Astrocyte (in vitro differentiated cells and primary cell): ENCODE data around the gene FOLR2. TPM values are rescaled to one million over a fixed set of nuclear protein-coding genes. Genes with fewer than 3 reads are reported as not detected.

Experiments
- DNase-seq: peaks from one replicate; pipeline ENCODE4 v3.0.0-alpha.2; 2010; ENCODE audit warnings: low read depth
- FAIRE-seq: peaks from 2 replicates; lab custom pipeline; 2011; peaks lifted over from hg19 to GRCh38; lab: Jason Lieb, UNC
- H2AFZ ChIP-seq: 2 replicates; pipeline ENCODE4 v1.6.0; 2012; ENCODE audit warnings: low read depth, low read length, inconsistent platforms
- H3K27ac ChIP-seq: 2 replicates; pipeline ENCODE4 v1.5.1; 2011; ENCODE audit warnings: low read depth, low read length, inconsistent platforms
- H3K27me3 ChIP-seq: 2 replicates; pipeline ENCODE4 v1.6.0; 2011; ENCODE audit warnings: low read length, inconsistent platforms; ENCODE audit not compliant: insufficient read depth
- H3K36me3 ChIP-seq: 2 replicates; pipeline ENCODE4 v1.5.1; 2011; ENCODE audit warnings: low read length, inconsistent platforms; ENCODE audit not compliant: insufficient read depth
- H3K4me1 ChIP-seq: 2 replicates; pipeline ENCODE4 v1.5.1; 2011; ENCODE audit warnings: low read length, inconsistent platforms; ENCODE audit not compliant: insufficient read depth
- H3K4me2 ChIP-seq: 2 replicates; pipeline ENCODE4 v1.6.0; 2012; ENCODE audit warnings: low read length, inconsistent platforms
- H3K4me3 ChIP-seq: 2 replicates; pipeline ENCODE4 v1.5.1; 2011; ENCODE audit warnings: low read depth, mild to moderate bottlenecking, low read length, inconsistent platforms; ENCODE audit not compliant: insufficient read depth
- H3K79me2 ChIP-seq: 2 replicates; pipeline ENCODE4 v1.6.0; 2012; ENCODE audit warnings: mild to moderate bottlenecking, low read length, inconsistent platforms; ENCODE audit not compliant: insufficient read depth
- H3K9ac ChIP-seq: 2 replicates; pipeline ENCODE4 v1.6.0; 2012; ENCODE audit warnings: mild to moderate bottlenecking, low read length, inconsistent platforms
- H3K9me3 ChIP-seq: 2 replicates; pipeline ENCODE4 v1.5.1; 2012; ENCODE audit warnings: low read depth, mild to moderate bottlenecking, low read length, inconsistent platforms; ENCODE audit not compliant: insufficient read depth
- H4K20me1 ChIP-seq: 2 replicates; pipeline ENCODE4 v1.6.0; 2012; ENCODE audit warnings: low read length, inconsistent platforms; ENCODE audit not compliant: insufficient read depth
- H3K27ac Mint-ChIP-seq: one replicate; pipeline ENCODE4 v1.8.0; 2021; ENCODE audit warnings: mild to moderate bottlenecking, mixed read lengths; ENCODE audit not compliant: unreplicated experiment
- H3K27me3 Mint-ChIP-seq: one replicate; pipeline ENCODE4 v1.8.0; 2021; ENCODE audit warnings: low read depth, mixed read lengths; ENCODE audit not compliant: unreplicated experiment
- H3K36me3 Mint-ChIP-seq: one replicate; pipeline ENCODE4 v1.8.0; 2021; ENCODE audit warnings: low read depth, mixed read lengths; ENCODE audit not compliant: unreplicated experiment
- H3K4me1 Mint-ChIP-seq: one replicate; pipeline ENCODE4 v1.8.0; 2021; ENCODE audit warnings: low read depth, mixed read lengths; ENCODE audit not compliant: unreplicated experiment
- H3K4me3 Mint-ChIP-seq: one replicate; pipeline ENCODE4 v1.8.0; 2021; ENCODE audit warnings: mild to moderate bottlenecking, moderate library complexity, mixed read lengths; ENCODE audit not compliant: unreplicated experiment
- H3K9me3 Mint-ChIP-seq: one replicate; pipeline ENCODE4 v1.8.0; 2021; ENCODE audit warnings: mild to moderate bottlenecking, mixed read lengths; ENCODE audit not compliant: unreplicated experiment
- EZH2 ChIP-seq: IDR thresholded peaks from 2 replicates; pipeline ENCODE4 v1.6.1; 2012; ENCODE audit warnings: mild to moderate bottlenecking, low read length, inconsistent platforms; ENCODE audit not compliant: insufficient read depth
- total RNA-seq: library from RNA; stranded (reverse); gene quantifications from 2 replicates; pipeline ENCODE4 v1.2.1, GENCODE V29; 2021
- TF ChIP-seq, protein P1 (sequence below): IDR thresholded peaks from 2 replicates; pipeline ENCODE4 v1.5.1; 2011; ENCODE audit warnings: low read depth, mild to moderate bottlenecking, inconsistent platforms, low read length, moderate library complexity; ENCODE audit not compliant: insufficient read depth

The FOLR2 gene
- total RNA-seq, 1 donor from 2014 or later: not detected

DNA sequence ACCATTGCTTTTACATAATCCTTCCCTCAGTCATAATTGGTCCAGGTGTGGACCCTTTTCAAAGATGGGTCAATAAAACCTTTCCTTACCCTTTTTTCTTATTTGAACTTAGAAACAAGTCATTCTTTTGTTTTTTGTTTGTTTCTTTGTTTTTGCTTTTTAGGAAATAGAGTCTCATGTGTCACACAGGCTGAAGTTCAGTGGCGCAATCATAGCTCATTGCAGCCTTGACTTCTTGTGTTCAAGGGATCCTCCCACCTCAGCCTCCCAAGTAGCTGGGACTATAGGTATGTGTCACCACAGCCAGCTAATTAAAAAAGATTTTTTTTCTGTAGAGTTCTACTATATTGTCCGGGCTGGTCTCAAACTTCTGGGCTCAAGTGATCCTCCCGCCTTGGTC is 36.8 kb downstream of the FOLR2 start:
- Mint-ChIP-seq H3K27ac (no peak overlapping the region), H3K27me3 (peaks cover 25% of the 10 kb centered on the region), H3K36me3 (no peaks in the 10 kb centered on the region), H3K4me3 (no peak overlapping the region), H3K9me3 (peaks cover 14% of the 10 kb centered on the region), H3K4me1 (peaks cover 5% of the 10 kb centered on the region)
- FAIRE-seq (no peak), DNase-seq (no peak)
- H3K27ac ChIP-seq: no peak overlapping the region
- no peak overlapping the region for H2AFZ ChIP-seq
- no peak for TF ChIP-seq EZH2
- TF ChIP-seq, protein P1, sequence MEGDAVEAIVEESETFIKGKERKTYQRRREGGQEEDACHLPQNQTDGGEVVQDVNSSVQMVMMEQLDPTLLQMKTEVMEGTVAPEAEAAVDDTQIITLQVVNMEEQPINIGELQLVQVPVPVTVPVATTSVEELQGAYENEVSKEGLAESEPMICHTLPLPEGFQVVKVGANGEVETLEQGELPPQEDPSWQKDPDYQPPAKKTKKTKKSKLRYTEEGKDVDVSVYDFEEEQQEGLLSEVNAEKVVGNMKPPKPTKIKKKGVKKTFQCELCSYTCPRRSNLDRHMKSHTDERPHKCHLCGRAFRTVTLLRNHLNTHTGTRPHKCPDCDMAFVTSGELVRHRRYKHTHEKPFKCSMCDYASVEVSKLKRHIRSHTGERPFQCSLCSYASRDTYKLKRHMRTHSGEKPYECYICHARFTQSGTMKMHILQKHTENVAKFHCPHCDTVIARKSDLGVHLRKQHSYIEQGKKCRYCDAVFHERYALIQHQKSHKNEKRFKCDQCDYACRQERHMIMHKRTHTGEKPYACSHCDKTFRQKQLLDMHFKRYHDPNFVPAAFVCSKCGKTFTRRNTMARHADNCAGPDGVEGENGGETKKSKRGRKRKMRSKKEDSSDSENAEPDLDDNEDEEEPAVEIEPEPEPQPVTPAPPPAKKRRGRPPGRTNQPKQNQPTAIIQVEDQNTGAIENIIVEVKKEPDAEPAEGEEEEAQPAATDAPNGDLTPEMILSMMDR: no peak
- no peak overlapping the region for H3K4me2 ChIP-seq
- H3K27me3 ChIP-seq: peaks cover 36% of the 10 kb centered on the region
- H3K36me3 ChIP-seq: no peaks in the 10 kb centered on the region
- no peak overlapping the region for H3K4me3 ChIP-seq
- no peaks in the 10 kb centered on the region for H3K79me2 ChIP-seq
- no peaks in the 10 kb centered on the region for H3K4me1 ChIP-seq
- no peaks in the 10 kb centered on the region for H3K9me3 ChIP-seq
- no peaks in the 10 kb centered on the region for H4K20me1 ChIP-seq
- H3K9ac ChIP-seq: no peak overlapping the region

DNA sequence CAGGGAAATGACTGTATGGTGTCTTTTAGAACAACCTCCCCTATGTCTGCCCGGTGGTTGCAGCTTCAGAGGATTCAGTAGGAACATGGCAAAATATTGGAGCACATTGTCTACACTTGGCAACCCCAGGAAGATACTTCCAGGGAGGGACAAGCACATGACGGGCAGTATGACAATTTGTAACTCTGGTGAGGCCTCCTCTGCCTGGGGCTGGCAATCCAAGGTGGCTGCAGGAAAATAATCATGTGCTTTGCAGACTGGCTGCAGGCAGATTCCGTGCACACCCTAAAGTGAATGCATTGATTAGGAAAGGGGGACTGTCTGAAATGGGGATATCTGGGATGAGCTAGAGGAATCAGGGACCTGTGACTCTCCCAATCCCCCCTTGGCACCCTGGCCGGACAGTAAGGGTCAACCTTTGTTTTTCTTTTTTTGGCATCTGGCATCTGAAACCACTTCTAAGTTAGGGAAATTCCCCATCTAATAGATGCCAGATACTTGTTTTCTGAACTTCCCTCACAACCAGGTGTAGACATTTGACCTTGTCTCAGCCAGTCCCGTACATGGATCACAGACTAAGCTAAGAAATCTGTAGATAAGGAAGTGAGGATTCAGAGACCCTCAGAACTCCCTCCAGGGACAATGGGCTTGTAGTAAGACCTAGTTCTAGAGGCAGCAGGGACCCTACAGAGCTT is 37.9 kb downstream of the FOLR2 start:
- Histone ChIP-seq H3K36me3 (no peaks in the 10 kb centered on the region), H3K27ac (no peak overlapping the region), H2AFZ (no peak overlapping the region), H3K79me2 (no peaks in the 10 kb centered on the region), H4K20me1 (no peaks in the 10 kb centered on the region), H3K27me3 (peaks cover 35% of the 10 kb centered on the region), H3K4me1 (no peaks in the 10 kb centered on the region), H3K9me3 (no peaks in the 10 kb centered on the region), H3K4me2 (no peak overlapping the region), H3K4me3 (no peak overlapping the region), H3K9ac (no peak overlapping the region)
- Mint-ChIP-seq H3K4me1 (peaks cover 5% of the 10 kb centered on the region), H3K4me3 (no peak overlapping the region), H3K27ac (no peak overlapping the region), H3K27me3 (peaks cover 25% of the 10 kb centered on the region), H3K9me3 (peaks cover 14% of the 10 kb centered on the region), H3K36me3 (no peaks in the 10 kb centered on the region)
- FAIRE-seq: no peak
- no peak for DNase-seq
- TF ChIP-seq, protein P1: no peak
- TF ChIP-seq EZH2: no peak

DNA sequence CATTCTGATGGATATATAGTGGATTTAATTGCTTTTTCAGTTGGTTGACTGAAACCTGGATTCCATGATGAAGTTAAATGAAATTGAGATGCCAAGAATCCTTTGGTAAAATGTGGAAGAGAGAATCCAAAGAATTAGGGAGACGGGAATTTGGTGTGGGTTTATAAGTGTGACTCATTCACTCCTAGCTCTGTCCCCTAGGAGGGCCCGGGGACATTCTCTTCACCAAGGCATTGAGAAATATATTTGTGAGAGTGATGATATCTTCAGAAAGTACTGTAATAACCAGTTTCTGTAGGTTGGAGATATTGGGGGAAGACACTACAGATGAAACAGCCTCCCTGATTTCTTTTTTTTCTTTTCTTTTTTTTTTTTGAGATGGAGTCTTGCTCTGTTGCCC is 41.0 kb downstream of the FOLR2 start:
- Histone ChIP-seq H3K4me3 (no peak overlapping the region), H3K4me2 (no peak overlapping the region), H3K4me1 (no peaks in the 10 kb centered on the region), H3K36me3 (no peaks in the 10 kb centered on the region), H4K20me1 (no peaks in the 10 kb centered on the region), H2AFZ (no peak overlapping the region), H3K9me3 (no peaks in the 10 kb centered on the region), H3K27me3 (peaks cover 30% of the 10 kb centered on the region), H3K79me2 (no peaks in the 10 kb centered on the region), H3K9ac (no peak overlapping the region), H3K27ac (no peak overlapping the region)
- Mint-ChIP-seq H3K9me3 (peaks cover 14% of the 10 kb centered on the region), H3K27me3 (peaks cover 17% of the 10 kb centered on the region), H3K4me3 (no peak overlapping the region), H3K36me3 (no peaks in the 10 kb centered on the region), H3K4me1 (peaks cover 5% of the 10 kb centered on the region), H3K27ac (no peak overlapping the region)
- TF ChIP-seq EZH2: no peak
- TF ChIP-seq, protein P1: no peak
- FAIRE-seq (no peak), DNase-seq (no peak)
